Spleen (tissue), 13 donors: ENCODE data around the gene ATG4C. TPM values are rescaled to one million over a fixed set of nuclear protein-coding genes. Genes with fewer than 3 reads are reported as not detected.
A peak's percentile ranks its signal among the peaks of the same experiment; 100 is the strongest.
"Not testable (repeated sequence)": the region's sequence is repeated elsewhere in the genome, so short reads cannot be mapped to it uniquely, and the experiment has no call there.

ENCODE experiments used
- DNase-seq: peaks from one replicate; pipeline ENCODE4 v3.0.0-alpha.2; 2020
- H3K27ac ChIP-seq, 8 donors: fragments of 200-600 bp; sonication (generic) in 7 of 8; 1 replicate in 4 of 8; 2 replicates in 4 of 8; pipeline versions ENCODE4 v1.5.0 to v1.8.0; 2016 to 2021; ENCODE audit warnings: inconsistent platforms in 4 of 8, mild to moderate bottlenecking in 4 of 8, moderate library complexity in 1 of 8
- H3K27me3 ChIP-seq, 7 donors: fragments of 200-600 bp; sonication (generic) in 6 of 7; replicated peaks in 1 of 7; 1 replicate in 4 of 7; 2 replicates in 3 of 7; pipeline versions ENCODE4 v1.5.0 to v1.8.0; 2016 to 2021; ENCODE audit warnings: inconsistent platforms in 3 of 7, mild to moderate bottlenecking in 1 of 7
- H3K36me3 ChIP-seq, 6 donors: fragments of 200-600 bp; sonication (generic) in 5 of 6; 1 replicate in 4 of 6; 2 replicates in 2 of 6; pipeline versions ENCODE4 v1.5.0 to v1.8.0; 2016 to 2021; ENCODE audit warnings: inconsistent platforms in 2 of 6
- H3K4me1 ChIP-seq, 6 donors: fragments of 200-600 bp; sonication (generic) in 5 of 6; 1 replicate in 3 of 6; 2 replicates in 3 of 6; pipeline versions ENCODE4 v1.5.0 to v1.8.0; 2016 to 2021; ENCODE audit warnings: inconsistent platforms in 3 of 6
- H3K4me3 ChIP-seq, 8 donors: fragments of 200-600 bp; sonication (generic) in 7 of 8; 1 replicate in 4 of 8; 2 replicates in 4 of 8; pipeline versions ENCODE4 v1.5.0 to v1.8.0; 2016 to 2021; ENCODE audit warnings: inconsistent platforms in 4 of 8, mild to moderate bottlenecking in 4 of 8, moderate library complexity in 2 of 8
- H3K9me3 ChIP-seq, 8 donors: fragments of 200-600 bp; sonication (generic) in 7 of 8; 1 replicate in 4 of 8; 2 replicates in 4 of 8; pipeline versions ENCODE4 v1.5.0 to v1.8.0; 2016 to 2021; ENCODE audit warnings: inconsistent platforms in 4 of 8
- CTCF ChIP-seq, 11 experiments: fragments of 200-600 bp in 7 of 11; fragments of 450-650 bp in 4 of 11; sonication (generic) in 4 of 11; IDR thresholded peaks in 8 of 11; conservative IDR thresholded peaks in 3 of 11; 1 replicate in 7 of 11; 2 replicates in 4 of 11; pipeline versions ENCODE4 v1.4.0 to v1.8.0; 2016 to 2021; ENCODE audit warnings: antibody characterized with exemption in 11 of 11, inconsistent platforms in 4 of 11, mild to moderate bottlenecking in 1 of 11
- POLR2A ChIP-seq, 3 donors: fragments of 450-650 bp; IDR thresholded peaks; one replicate each; pipeline ENCODE4 v1.5.1; 2017; ENCODE audit warnings: antibody characterized with exemption in 3 of 3, mild to moderate bottlenecking in 1 of 3
- POLR2AphosphoS5 ChIP-seq, 3 donors: sonication (generic); formaldehyde crosslinking; IDR thresholded peaks; one replicate each; pipeline ENCODE4 v1.5.1; 2017; ENCODE audit warnings: antibody characterized with exemption in 3 of 3
- WGBS, 5 donors: extraction: QIAGEN DNeasy Blood & Tissue Kit in 3 of 5; methylation state at CpG; one replicate each; pipeline versions ENCODE4 v1.1.5 to v1.1.7; 2013 to 2018; 5-methylcytosine and 5-hydroxymethylcytosine counted together
- intact Hi-C: fragments of 100-400 bp; cut with DNase I; formaldehyde crosslinking; loops from one replicate; pipeline ENCODE4 v1.15.0; 2023; ENCODE audit warnings: low total_unique reads
- long read RNA-seq, 2 donors: transcript quantifications; one replicate each; lab custom pipeline, GENCODE V29; 2026
- polyA plus RNA-seq, 3 donors: library from polyadenylated mRNA; stranded (reverse); fragments of 200-250 nt; gene quantifications; one replicate each; pipeline ENCODE4 v1.2.1, GENCODE V29; 2013
- total RNA-seq, 7 donors: library from RNA; depleted of rRNA in 3 of 7; stranded (reverse); fragments of >200 nt in 3 of 7; fragmentation: NEBNext Ultra II Directional in 4 of 7; extraction: Animal tissue kit (Norgen Biotek cat#: 25700) in 4 of 7; gene quantifications; one replicate each; pipeline versions ENCODE4 v1.1.0 to v1.2.1, GENCODE V29; 2016 to 2021
- donor health status: healthy with polysubstance abuse.
- donor health status: DM: no; HTN: no; CAD: no; lungs with moderate emphysema.
- donor health status: DM: no; HTN: no; CAD: no.
- donor health status: Bipolar disorder and iron deficiency.
- donor health status: healthy.
- donor health status: DM: no; HTN: no; CAD: no.
- donor health status: DM: yes; HTN: yes; CAD: no.

The ATG4C gene
- total RNA-seq (10 to 100 TPM; 15.2 to 24.1 (median 18.8) TPM), polyA plus RNA-seq (10 to 100 TPM in 2 of 3 donors, 1 to 10 TPM in 1; 9.3 to 15.6 (median 15.3) TPM)
- long read RNA-seq, donor 1, partial matches to known transcripts = 0 of 5 reads
- long read RNA-seq, donor 1, other reads (novel, unspliced or antisense) = 0 of 5 reads
- long read RNA-seq, donor 2, partial matches to known transcripts = 0 of 4 reads
- long read RNA-seq, donor 2, other reads (novel, unspliced or antisense) = 0 of 4 reads

- H3K36me3 ChIP-seq = no peaks in the 10 kb centered on the region
- intact Hi-C loops = no loop called here
- H3K27ac ChIP-seq = peak within 1 kb of the TSS; percentile 89 to 96 (median 94)
Observed at GRCh38 chr1:62783736-62784508, at the start of gene ATG4C. TSS of gene ATG4C (plus strand) at chr1:62784132. CDS start at chr1:62803787, 19,655 bp downstream.

GRCh38 chr1:62735491-62736171 is 48.3 kb upstream of the ATG4C start:
- Histone ChIP-seq H3K27ac (no peak overlapping the region), H3K27me3 (no peaks in the 10 kb centered on the region), H3K9me3 (no peaks in the 10 kb centered on the region), H3K4me1 (no peaks in the 10 kb centered on the region), H3K4me3 (no peak overlapping the region), H3K36me3 (no peaks in the 10 kb centered on the region)
- DNase-seq = no peak
- TF ChIP-seq POLR2AphosphoS5 (IDR thresholded peaks at IDR 0.05) (no peak), POLR2A (IDR thresholded peaks at IDR 0.05) (no peak), CTCF (IDR thresholded peaks at IDR 0.05 in 8 of 11, conservative IDR thresholded peaks at IDR 0.05 in 3 of 11) (no peak)
- intact Hi-C loops = no loop called here
- 72 to 85% (median 82%) methylated on average over 3 of the region's 3 CpGs for WGBS, 5 donors

More at GRCh38 chr1:62783736-62784508, at the start of gene ATG4C:
- DNase-seq = peak; percentile 97
- 0% methylated on average over 36 to 38 of the region's 38 CpGs for WGBS, 5 donors
- Histone ChIP-seq H3K4me3 (peak within 1 kb of the TSS; percentile 69 to 89 (median 82)), H3K9me3 (no peaks in the 10 kb centered on the region), H3K4me1 (peaks cover 8 to 49% (median 30%) of the 10 kb centered on the region in 6 donors), H3K27me3 (no peaks in the 10 kb centered on the region)
- peak in 2 of 3 donors; percentile 44 to 51 for TF ChIP-seq POLR2A (IDR thresholded peaks at IDR 0.05)
- peak; percentile 89 to 97 (median 94) for TF ChIP-seq POLR2AphosphoS5 (IDR thresholded peaks at IDR 0.05)
- peak in 4 of 11 experiments; percentile 7 to 34 (median 16) for TF ChIP-seq CTCF (IDR thresholded peaks at IDR 0.05 in 8 of 11, conservative IDR thresholded peaks at IDR 0.05 in 3 of 11)

GRCh38 chr1:62740701-62741100 is 43.2 kb upstream of the ATG4C start:
- intact Hi-C loops, H3K27me3 ChIP-seq, DNase-seq, H3K4me1 ChIP-seq, H3K4me3 ChIP-seq, H3K36me3 ChIP-seq, H3K9me3 ChIP-seq, H3K27ac ChIP-seq: not testable (repeated sequence)
- 62 to 74% (median 70%) methylated on average over 3 of the region's 3 CpGs for WGBS, 5 donors

GRCh38 chr1:62744611-62745577 is 39.0 kb upstream of the ATG4C start:
- TF ChIP-seq POLR2A (IDR thresholded peaks at IDR 0.05) = no peak
- no peak for TF ChIP-seq CTCF (IDR thresholded peaks at IDR 0.05 in 8 of 11, conservative IDR thresholded peaks at IDR 0.05 in 3 of 11)
- no peak for TF ChIP-seq POLR2AphosphoS5 (IDR thresholded peaks at IDR 0.05)
- WGBS, 5 donors = 41 to 83% (median 57%) methylated on average over 3 of the region's 3 CpGs
- Histone ChIP-seq H3K4me3 (no peak overlapping the region), H3K36me3 (no peaks in the 10 kb centered on the region), H3K4me1 (peaks cover 0 to 5% (median 0%) of the 10 kb centered on the region in 6 donors), H3K27ac (no peak overlapping the region), H3K27me3 (no peaks in the 10 kb centered on the region), H3K9me3 (peaks cover 0 to 3% (median 0%) of the 10 kb centered on the region in 8 donors)
- no peak for DNase-seq
- intact Hi-C loops = loop anchor here (5.0 kb wide), 1 partner anchor 238 kb away; no protein-coding TSS in a partner anchor
